GM18505 (cell line): Measurements from ENCODE around the gene MAG.

Source experiments
- ATAC-seq: cut with Tn5 transposase; IDR thresholded peaks from one replicate; pipeline ENCODE4 v1.9.1; 2021; ENCODE audit not compliant: unreplicated experiment
- POLR2A ChIP-seq: IDR thresholded peaks from 4 replicates; pipeline ENCODE4 v1.6.1; 2011; ENCODE audit warnings: borderline replicate concordance; ENCODE audit not compliant: insufficient read depth, insufficient read length; ENCODE audit errors: extremely low read depth

MAG gene

GRCh38 chr19:35295792-35296462 is 4.0 kb downstream of the MAG start:
- ATAC-seq, result no peak
- no peak for TF ChIP-seq POLR2A

DNA sequence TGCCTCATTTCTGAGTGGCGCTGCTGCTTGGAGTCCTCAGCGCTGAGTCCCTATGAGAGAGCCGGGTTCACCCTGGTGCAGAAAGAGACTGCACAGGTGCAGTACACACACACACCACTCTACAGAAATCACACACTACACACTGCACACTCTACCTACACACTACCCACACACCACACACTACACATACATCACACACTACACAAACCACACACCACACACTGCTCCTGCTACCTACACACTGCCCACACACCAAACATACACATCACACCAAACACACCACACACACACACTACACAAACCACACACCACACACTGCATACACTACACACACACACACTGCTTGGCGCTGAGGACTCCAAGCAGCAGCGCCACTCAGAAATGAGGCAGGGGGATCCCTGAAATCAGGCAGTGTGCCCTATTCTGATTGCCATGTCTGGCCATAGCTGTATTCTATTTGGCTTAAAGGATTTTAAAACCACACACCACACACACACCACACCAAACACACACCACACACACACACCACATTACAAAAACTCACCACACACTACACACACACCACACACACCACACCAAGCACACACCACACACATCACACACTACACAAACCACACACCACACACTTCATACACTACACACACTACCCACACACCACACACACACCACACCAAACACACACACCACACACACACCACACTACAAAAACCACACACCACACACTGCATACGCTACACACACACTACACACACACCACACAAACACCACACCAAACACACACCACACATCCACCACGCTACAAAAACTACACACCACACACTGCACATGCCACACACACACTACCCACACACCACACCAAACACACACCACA is 4.9 kb downstream of the MAG start:
- ATAC-seq, result no peak
- TF ChIP-seq POLR2A, result no peak

DNA sequence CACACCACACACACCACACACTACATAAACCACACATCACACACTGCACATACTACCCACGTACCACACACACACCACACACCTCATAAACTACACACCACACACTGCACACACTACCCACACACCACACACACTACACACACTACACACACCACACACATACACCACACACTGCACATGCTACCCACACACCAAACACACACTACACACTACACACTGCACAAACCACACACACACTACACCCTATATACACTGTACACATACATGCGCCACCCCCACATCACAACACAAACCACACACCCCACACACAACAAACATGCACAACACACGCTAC is 5.5 kb downstream of the MAG start:
- no peak for TF ChIP-seq POLR2A
- ATAC-seq, result no peak

- ATAC-seq, result no peak
Observed at GRCh38 chr19:35297922-35298321, 6.0 kb downstream of the MAG start.

GRCh38 chr19:35298561-35298972 is 6.6 kb downstream of the MAG start:
- ATAC-seq, result no peak
- no peak for TF ChIP-seq POLR2A

More at GRCh38 chr19:35297922-35298321, 6.0 kb downstream of the MAG start:
- TF ChIP-seq POLR2A, result no peak

DNA sequence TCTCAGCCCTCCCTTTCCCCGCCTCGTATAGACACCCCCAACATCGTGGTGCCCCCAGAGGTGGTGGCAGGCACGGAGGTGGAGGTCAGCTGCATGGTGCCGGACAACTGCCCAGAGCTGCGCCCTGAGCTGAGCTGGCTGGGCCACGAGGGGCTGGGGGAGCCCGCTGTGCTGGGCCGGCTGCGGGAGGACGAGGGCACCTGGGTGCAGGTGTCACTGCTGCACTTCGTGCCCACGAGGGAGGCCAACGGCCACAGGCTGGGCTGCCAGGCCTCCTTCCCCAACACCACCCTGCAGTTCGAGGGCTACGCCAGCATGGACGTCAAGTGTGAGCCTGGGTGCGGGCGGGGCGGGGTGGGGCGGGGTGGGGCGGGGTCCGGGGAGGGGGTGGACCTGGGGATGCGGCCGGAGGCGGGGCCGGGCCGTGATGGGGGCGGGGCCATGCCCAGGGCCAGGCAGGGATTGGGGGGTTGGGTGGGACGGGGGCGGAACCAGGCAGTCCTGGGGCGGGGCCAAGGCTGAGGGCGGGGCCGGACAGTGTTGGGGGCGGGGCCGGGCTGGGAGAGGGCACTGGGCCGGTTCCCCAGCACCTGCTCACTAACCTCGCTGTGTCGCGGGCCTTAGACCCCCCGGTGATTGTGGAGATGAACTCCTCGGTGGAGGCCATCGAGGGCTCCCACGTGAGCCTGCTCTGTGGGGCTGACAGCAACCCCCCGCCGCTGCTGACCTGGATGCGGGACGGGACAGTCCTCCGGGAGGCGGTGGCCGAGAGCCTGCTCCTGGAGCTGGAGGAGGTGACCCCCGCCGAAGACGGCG is 7.8 kb downstream of the MAG start:
- ATAC-seq, result no peak
- TF ChIP-seq POLR2A, result no peak

GRCh38 chr19:35300339-35300649 is 8.3 kb downstream of the MAG start:
- no peak for TF ChIP-seq POLR2A
- no peak for ATAC-seq

DNA sequence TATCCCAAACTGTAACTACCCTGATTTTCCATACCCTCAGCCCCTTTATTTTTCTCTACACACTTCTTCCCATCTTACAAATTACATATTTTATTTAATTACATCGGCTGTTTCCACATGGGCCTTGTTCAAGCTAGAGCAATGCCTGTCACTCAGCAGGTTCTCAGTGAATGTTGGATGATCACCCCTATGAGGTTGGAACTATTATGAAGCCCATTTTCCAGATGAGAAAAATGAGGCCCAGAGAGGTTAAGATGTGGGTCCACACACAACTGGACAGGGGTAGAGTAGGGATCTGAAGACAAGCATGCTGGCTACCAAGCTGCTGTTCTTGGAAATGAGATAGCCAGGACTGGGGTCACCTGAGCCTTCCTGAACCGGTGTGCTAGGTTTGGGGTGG is 10.0 kb downstream of the MAG start:
- ATAC-seq, result no peak
- TF ChIP-seq POLR2A, result no peak

DNA sequence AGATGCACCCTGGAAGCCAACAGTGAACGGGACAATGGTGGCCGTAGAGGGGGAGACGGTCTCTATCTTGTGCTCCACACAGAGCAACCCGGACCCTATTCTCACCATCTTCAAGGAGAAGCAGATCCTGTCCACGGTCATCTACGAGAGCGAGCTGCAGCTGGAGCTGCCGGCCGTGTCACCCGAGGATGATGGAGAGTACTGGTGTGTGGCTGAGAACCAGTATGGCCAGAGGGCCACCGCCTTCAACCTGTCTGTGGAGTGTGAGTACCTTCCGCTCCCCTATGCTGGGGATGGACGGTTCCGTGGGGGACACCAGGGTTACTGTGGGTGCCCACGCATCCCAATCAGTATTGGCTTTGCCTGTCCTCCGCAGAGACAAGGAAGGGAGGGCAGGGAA is 10.5 kb downstream of the MAG start:
- no peak for ATAC-seq
- no peak for TF ChIP-seq POLR2A

- TF ChIP-seq POLR2A, result no peak
- no peak for ATAC-seq
Observed at GRCh38 chr19:35303357-35303915, 11.5 kb downstream of the MAG start.

DNA sequence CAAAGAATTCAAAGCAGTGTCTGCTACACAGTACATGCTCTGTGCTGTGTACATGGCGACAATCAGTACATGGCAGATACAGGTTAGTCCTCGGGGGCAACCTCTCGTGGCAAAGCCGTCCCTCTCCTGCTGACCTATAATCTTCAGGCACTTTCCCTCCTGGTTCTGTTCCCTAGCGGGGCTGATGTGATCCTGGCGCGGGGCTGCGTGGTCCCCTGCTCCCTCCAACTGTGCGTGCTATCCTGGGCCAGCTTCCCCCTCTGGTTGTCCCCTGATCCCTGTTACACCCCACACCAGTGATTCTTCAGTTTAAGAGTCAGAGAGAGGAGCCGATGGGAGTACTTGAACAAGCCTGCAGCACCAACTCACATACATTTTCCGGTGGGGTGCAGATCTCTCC is 12.1 kb downstream of the MAG start:
- TF ChIP-seq POLR2A, result no peak
- ATAC-seq, result no peak

GRCh38 chr19:35305181-35305580 is 13.2 kb downstream of the MAG start:
- ATAC-seq, result no peak
- TF ChIP-seq POLR2A, result no peak

GRCh38 chr19:35306473-35307246 is 14.7 kb downstream of the MAG start:
- no peak for TF ChIP-seq POLR2A
- ATAC-seq, result no peak
